Loucy (cell line): ENCODE measurements around the gene MAP1LC3C.
A peak's percentile ranks its signal among the peaks of the same experiment; 100 is the strongest.

Source experiments
- H2AFZ ChIP-seq: fragments of 200-600 bp; sonication (generic); 2 replicates; pipeline ENCODE4 v1.6.0; 2016; ENCODE audit warnings: antibody characterized with exemption, mild to moderate bottlenecking, low read length, moderate library complexity
- H3F3A ChIP-seq: fragments of 200-600 bp; 2 replicates; pipeline ENCODE4 v1.6.0; 2016; ENCODE audit warnings: antibody characterized with exemption, low read depth, mild to moderate bottlenecking
- H3K27me3 ChIP-seq: fragments of 200-600 bp; sonication (generic); 2 replicates; pipeline ENCODE4 v1.6.1; 2014; ENCODE audit warnings: low read length, mild to moderate bottlenecking; ENCODE audit not compliant: insufficient read depth, poor library complexity, severe bottlenecking
- H3K36me3 ChIP-seq: fragments of 200-600 bp; sonication (generic); 2 replicates; pipeline ENCODE4 v1.6.1; 2016; ENCODE audit warnings: low read length; ENCODE audit not compliant: insufficient read depth
- H3K4me1 ChIP-seq: fragments of 200-600 bp; sonication (generic); 2 replicates; pipeline ENCODE4 v1.5.1; 2014; ENCODE audit warnings: low read length, mild to moderate bottlenecking; ENCODE audit not compliant: insufficient read depth, poor library complexity, severe bottlenecking
- H3K4me2 ChIP-seq: fragments of 200-600 bp; sonication (generic); 2 replicates; pipeline ENCODE4 v1.6.0; 2014; ENCODE audit warnings: antibody characterized with exemption, low read length, low read depth, mild to moderate bottlenecking; ENCODE audit not compliant: poor library complexity, severe bottlenecking
- H3K4me3 ChIP-seq: fragments of 200-600 bp; sonication (generic); 2 replicates; pipeline ENCODE4 v1.5.1; 2014; ENCODE audit warnings: low read length, mild to moderate bottlenecking, mixed read lengths; ENCODE audit not compliant: poor library complexity, severe bottlenecking
- H3K79me2 ChIP-seq: fragments of 200-600 bp; sonication (generic); 2 replicates; pipeline ENCODE4 v1.6.1; 2014; ENCODE audit warnings: low read length; ENCODE audit not compliant: insufficient read depth
- H3K9ac ChIP-seq: fragments of 200-600 bp; sonication (generic); 2 replicates; pipeline ENCODE4 v1.6.0; 2014; ENCODE audit warnings: mild to moderate bottlenecking, low read depth, low read length, moderate library complexity; ENCODE audit not compliant: poor library complexity, severe bottlenecking
- H3K9me2 ChIP-seq: fragments of 200-600 bp; sonication (generic); replicated peaks from 2 replicates; pipeline ENCODE4 v1.6.1; 2016; ENCODE audit warnings: low read depth, low read length, mixed read lengths
- H3K9me3 ChIP-seq: fragments of 200-600 bp; sonication (generic); 2 replicates; pipeline ENCODE4 v1.6.1; 2014; ENCODE audit warnings: mild to moderate bottlenecking, antibody characterized with exemption, low read length, low read depth; ENCODE audit not compliant: insufficient read depth
- H4K20me1 ChIP-seq: fragments of 200-600 bp; sonication (generic); 2 replicates; pipeline ENCODE4 v1.6.0; 2014; ENCODE audit warnings: antibody characterized with exemption, low read length, mild to moderate bottlenecking; ENCODE audit not compliant: insufficient read depth, poor library complexity, severe bottlenecking
- CTCF ChIP-seq: fragments of 200-600 bp; sonication (generic); conservative IDR thresholded peaks from 2 replicates; pipeline ENCODE4 v1.5.1; 2014; ENCODE audit warnings: mild to moderate bottlenecking, antibody characterized with exemption, low read length
- EZH2phosphoT487 ChIP-seq: fragments of 200-600 bp; IDR thresholded peaks from 2 replicates; pipeline ENCODE4 v1.6.1; 2018; ENCODE audit warnings: antibody characterized with exemption, mild to moderate bottlenecking, moderate library complexity, borderline replicate concordance

Gene MAP1LC3C

GRCh38 chr1:242023805-242024204, 24.9 kb upstream of the MAP1LC3C start:
- H3K4me1 ChIP-seq = no peaks in the 10 kb centered on the region
- H3K79me2 ChIP-seq = no peaks in the 10 kb centered on the region
- no peak overlapping the region for H3K4me3 ChIP-seq
- no peak overlapping the region for H3K4me2 ChIP-seq
- TF ChIP-seq CTCF (no peak), EZH2phosphoT487 (no peak)
- H3K27me3 ChIP-seq = no peaks in the 10 kb centered on the region
- H3F3A ChIP-seq = no peaks in the 10 kb centered on the region
- H3K9ac ChIP-seq = no peak overlapping the region
- H3K9me2 ChIP-seq = no peaks in the 10 kb centered on the region
- H3K9me3 ChIP-seq = no peaks in the 10 kb centered on the region
- no peaks in the 10 kb centered on the region for H3K36me3 ChIP-seq
- H4K20me1 ChIP-seq = no peaks in the 10 kb centered on the region
- H2AFZ ChIP-seq = no peak overlapping the region

- H3K9me2 ChIP-seq = no peaks in the 10 kb centered on the region
- H3K4me1 ChIP-seq = no peaks in the 10 kb centered on the region
- H3K36me3 ChIP-seq = no peaks in the 10 kb centered on the region
- TF ChIP-seq EZH2phosphoT487 (no peak), CTCF (no peak)
- H3K4me3 ChIP-seq = no peak overlapping the region
- H4K20me1 ChIP-seq = no peaks in the 10 kb centered on the region
- H3K4me2 ChIP-seq = no peak overlapping the region
- no peaks in the 10 kb centered on the region for H3K9me3 ChIP-seq
- H2AFZ ChIP-seq = no peak overlapping the region
- H3F3A ChIP-seq = no peaks in the 10 kb centered on the region
- no peaks in the 10 kb centered on the region for H3K27me3 ChIP-seq
- no peaks in the 10 kb centered on the region for H3K79me2 ChIP-seq
- no peak overlapping the region for H3K9ac ChIP-seq
Observed at GRCh38 chr1:242019018-242019417, 20.1 kb upstream of the MAP1LC3C start.

- Histone ChIP-seq H2AFZ (no peak overlapping the region), H3K9me3 (no peaks in the 10 kb centered on the region), H3F3A (no peaks in the 10 kb centered on the region), H3K36me3 (no peaks in the 10 kb centered on the region), H4K20me1 (no peaks in the 10 kb centered on the region), H3K27me3 (no peaks in the 10 kb centered on the region), H3K4me3 (no peak overlapping the region), H3K4me2 (no peak overlapping the region), H3K9ac (no peak overlapping the region), H3K79me2 (no peaks in the 10 kb centered on the region), H3K4me1 (no peaks in the 10 kb centered on the region), H3K9me2 (no peaks in the 10 kb centered on the region)
- TF ChIP-seq CTCF (peak; percentile 62), EZH2phosphoT487 (no peak)
Observed at GRCh38 chr1:242017580-242018233, 18.8 kb upstream of the MAP1LC3C start.
